HL-60/S4 treated with retinoic acid at 250 ng/mL for 4 days and 3 days (cell line): ENCODE data around the gene CRY1.
"Not testable (repeated sequence)": the region's sequence is repeated elsewhere in the genome, so short reads cannot be mapped to it uniquely, and the experiment has no call there.

ENCODE experiments used
- in situ Hi-C: fragments of 300-500 bp; cut with MboI; formaldehyde crosslinking; loops from 2 replicates; pipeline ENCODE4 v1.7.0; 2022; ENCODE audit warnings: low sequenced_read_pairs

CRY1 gene

DNA sequence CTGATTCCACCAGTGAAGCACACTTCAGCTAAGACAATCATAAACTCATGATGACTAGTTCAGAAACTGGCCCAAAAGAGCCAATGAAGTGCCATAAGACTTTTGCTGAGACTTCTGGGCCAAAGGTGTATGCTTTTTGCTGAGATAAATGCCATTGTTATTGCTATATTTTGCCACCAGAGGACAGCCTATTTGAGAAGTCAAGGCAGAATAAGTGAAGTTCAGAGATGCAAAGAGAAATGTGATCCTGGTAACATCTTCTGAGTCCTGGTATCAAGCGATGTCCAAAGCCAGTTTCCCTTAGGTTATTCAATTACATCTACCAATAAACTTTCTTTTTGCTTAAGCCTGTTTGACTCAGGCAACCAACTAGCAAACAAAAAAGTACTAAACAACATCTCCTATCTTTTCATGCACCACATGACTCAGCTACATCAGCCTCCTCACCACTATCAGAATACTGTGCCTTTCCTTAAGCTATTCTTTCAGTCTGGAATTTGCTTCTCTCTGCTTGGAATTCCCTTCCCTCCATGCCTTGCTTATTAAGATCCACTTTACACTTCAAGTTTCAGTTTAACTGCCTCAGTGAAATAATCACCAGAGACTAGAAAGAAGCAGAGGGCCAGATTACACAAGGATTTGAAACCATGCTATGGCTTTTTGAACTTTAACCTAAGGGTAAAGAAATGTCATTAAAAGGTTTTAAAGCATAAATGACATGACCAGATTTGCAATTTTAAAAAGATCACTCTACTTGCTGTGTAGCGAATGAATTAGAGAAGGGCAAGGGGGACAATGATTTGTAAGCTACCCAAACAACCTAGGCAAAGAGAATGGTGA, 14.0 kb downstream of the CRY1 start:
- in situ Hi-C loops: no loop called here

DNA sequence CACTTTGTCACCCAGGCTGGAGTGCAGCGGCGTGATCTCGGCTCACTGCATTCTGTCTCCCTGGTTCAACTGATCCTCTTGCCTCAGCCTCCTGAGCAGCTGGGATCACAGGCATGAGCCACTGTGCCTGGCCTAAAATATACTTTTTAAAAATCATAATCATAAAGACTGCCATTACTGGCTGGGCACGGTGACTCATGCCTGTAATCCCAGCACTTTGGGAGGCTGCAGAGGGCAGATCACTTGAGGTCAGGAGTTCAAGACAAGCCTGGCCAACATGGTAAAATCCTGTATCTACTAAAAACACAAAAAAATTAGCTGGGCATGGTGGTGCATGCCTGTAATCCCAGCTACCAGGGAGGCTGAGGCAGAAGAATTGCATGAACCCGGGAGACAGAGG, 20.1 kb downstream of the CRY1 start:
- in situ Hi-C loops: not testable (repeated sequence)

DNA sequence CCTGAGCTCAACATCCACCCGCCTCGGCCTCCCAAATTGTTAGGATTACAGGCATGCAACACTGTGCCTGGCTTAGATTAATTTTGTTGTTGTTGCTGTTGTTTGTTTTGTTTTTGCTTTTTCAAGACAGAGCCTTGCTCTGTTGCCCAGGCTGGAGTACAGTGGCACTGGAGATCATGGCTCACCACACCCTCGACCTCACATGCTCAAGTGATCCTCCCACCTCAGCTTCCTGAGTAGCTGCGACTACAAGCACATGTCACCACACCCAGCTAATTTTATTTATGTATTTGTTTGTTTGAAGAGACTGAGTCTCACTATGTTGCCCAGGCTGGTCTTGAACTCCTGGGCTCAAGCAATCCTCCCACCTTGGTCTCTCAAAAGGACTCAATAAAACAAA, 26.7 kb downstream of the CRY1 start:
- in situ Hi-C loops: no loop called here

DNA sequence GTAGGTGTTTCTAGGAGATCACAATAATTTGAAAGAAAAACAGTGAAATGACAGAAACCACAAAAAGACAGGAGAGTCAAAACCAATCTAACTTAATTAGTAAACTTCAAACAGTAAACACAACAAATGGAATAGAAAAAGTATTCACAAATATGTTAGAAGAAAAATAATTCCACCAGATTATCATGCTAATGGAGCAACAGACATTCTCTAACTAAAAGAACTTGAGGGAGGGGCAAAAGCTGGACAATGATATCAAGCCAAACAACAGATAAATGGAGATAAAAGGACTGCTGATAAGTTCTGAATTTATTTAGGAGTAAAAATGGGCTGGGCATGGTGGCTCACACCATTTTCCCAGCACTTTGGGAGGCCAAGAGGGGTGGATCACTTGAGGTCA, 28.7 kb downstream of the CRY1 start:
- in situ Hi-C loops: no loop called here

DNA sequence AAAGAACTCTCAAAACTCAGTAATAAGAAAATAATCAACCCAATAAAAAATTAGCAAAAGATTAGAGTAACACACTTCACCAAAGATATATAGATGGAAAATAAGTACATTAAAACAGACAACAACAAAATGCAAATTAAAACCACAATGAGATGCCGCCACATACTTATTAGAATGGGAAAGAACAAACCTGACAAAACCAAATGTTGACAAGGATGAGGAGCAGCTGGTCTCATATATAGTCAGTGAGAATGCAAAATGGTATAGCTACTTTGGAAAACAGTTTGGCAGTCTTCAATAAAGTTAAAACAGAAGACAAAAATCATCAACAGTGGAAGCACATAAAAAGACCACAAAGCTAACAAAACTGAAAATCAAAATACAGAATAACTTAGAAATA, 29.1 kb downstream of the CRY1 start:
- in situ Hi-C loops: no loop called here

DNA sequence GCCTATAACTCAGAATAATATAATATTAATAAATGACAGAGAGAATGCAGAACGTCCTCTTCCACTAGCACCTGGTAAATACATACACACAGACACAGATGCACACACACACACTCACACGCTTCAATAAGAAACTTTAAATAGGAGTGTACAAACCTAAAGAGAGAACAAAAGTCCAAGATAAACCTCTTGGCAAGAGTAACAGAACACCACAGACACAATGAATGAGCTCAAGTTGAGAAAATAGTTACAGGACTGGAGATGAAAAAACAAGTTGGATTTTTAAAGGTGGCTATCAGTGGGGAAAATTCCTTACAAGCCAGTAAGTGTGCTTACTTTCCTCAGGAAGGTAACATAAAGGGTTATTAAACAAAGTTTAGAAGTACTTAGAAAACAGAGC, 35.2 kb downstream of the CRY1 start:
- in situ Hi-C loops: no loop called here

DNA sequence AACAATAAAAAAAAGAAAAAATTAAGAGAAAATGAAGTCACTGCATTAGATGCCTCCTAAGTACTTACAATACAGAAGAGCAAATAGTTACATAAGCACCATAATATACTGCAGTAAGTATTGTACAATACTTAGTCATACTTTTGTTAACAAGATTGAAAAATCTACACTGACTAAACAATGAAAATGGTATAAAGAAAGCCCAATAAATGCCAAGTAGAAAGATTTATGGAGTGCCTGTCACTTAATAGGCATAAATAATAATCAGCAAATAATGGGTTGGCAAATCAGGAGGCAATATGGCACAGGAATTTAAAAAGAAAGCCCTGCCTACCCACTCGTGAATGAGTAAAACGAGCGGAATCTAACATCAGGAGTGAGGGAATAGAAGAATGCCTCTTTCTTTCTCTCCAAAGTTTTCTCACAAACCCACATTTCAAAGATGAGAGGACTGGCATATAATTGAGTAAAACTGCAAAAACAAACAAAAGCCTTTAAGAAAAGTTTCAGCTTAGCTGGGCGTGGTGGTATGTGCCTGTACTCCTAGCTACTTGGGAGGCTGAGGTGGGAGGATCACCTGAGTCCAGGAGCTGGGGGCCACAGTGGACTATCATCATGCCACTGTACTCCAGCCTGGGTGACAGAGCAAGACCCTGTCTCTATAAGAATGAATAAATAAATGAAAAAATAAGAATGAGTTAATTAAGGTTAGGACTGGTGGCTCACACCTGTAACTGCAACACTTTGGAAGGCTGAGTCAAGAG, 36.1 kb downstream of the CRY1 start:
- in situ Hi-C loops: no loop called here

DNA sequence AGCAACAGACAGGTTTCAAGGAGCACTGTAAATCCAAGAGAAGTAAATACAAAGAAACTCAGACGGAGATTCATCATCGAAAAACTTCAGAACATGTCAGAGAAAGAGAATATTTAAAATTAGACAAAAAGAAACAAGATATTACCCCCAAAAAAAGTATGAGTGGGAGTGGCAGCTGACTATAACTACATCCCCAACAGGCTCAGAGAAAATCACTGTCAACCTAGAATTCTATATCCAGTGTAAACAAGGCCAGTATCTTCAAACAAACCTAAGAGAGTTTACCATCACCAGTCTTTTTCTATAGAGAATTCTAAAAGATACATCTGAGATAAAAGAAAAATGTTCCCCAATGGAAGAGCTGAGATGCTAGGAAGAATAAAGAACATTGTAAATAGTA, 39.6 kb downstream of the CRY1 start:
- in situ Hi-C loops: no loop called here

DNA sequence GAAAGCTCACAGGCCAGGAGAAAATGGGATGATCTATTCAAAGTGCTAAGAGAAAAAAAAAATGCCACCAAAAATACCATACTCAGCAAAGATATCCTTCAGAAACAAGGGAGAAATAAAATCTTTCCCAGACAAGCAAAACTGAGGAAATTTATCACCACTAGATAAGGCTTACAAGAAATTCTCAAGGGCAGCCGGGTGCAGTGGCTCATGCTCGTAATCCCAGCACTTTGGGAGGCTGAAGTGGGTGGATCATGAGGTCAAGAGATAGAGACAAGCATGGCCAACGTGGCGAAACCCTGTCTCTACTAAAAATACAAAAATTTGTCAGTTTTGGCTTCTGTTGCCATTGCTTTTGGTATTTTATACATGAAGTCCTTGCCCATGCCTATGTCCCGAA, 48.2 kb downstream of the CRY1 start:
- in situ Hi-C loops: no loop called here

DNA sequence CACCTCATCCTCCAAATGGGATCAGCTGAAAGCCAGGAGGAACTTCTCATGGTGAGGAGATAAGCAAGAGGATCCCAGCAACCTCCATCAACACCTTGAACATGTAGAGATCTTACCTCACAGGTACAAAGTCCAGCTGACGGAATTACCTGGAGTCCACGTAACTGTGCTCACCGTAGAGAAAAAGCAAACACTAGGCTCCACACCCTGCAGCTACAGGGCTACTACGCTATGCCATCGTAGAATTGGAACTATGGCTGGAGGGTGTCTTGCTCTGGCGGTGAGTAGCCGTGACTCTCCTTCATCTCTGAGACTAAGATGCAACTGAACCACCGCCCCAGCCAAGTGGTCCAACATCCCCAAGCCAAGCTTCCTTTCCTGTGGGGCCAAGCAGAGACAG, 50.5 kb downstream of the CRY1 start:
- in situ Hi-C loops: no loop called here

DNA sequence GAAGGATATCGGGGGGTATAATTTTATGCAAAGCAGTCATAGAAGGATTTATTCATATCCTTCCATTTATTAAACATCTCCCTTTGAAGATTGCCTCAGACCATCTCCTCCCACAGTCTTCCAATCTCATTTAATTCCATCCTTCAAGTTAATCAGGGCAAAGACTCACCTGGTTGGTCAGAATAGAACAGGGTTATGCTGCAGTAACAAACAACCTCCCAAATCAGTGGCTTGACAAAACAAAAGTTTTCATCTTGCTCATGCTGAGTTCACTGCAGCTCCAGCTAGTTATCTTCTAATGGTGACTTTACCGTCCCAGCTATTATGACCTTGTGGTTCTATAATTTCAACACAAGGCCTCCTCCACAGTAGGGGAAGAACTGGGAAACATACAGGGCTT, 57.6 kb downstream of the CRY1 start:
- in situ Hi-C loops: no loop called here

DNA sequence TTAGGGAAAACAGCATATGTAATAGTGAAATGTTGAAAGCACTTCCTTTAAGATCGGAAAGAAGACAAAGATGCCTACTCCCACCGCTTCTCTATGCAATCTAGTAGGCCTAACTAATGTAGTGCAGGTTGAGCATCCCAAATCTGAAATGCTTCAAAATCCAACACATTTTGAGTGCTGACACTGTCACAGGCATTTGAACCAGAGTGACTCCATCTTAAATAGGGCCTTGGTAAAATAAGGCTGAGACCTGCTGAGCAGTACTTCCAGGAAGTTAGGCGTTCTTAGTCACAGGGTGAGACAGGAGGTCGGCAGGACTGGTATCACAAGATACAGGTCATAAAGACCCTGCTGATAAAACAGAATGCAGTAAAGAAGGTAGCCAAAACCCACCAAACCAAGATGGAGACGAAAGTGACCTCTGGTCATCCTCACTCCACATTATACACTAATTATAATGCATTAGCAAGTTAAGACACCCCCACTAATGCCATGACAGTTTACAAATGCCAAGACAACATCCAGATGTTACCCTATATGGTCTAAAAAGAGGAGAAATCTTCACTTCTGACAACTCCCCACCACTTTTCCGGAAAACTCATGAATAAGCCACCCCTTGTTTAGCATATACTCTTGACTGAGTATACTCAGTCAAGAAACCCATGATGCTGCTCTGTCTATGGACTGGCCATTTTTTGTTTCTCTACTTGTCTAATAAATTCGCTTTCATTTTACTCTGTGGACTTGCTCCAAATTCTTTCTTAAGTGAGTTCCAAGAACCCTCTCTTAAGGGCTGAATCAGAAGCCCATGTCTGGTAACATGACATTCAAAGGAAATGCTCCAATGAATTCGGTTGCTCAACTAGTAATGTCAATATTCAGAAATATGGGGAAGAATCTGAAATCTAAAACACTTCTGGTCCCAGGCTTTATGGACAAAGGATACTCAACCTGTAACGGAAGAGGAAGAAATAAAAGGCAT, 59.3 kb downstream of the CRY1 start:
- in situ Hi-C loops: no loop called here

DNA sequence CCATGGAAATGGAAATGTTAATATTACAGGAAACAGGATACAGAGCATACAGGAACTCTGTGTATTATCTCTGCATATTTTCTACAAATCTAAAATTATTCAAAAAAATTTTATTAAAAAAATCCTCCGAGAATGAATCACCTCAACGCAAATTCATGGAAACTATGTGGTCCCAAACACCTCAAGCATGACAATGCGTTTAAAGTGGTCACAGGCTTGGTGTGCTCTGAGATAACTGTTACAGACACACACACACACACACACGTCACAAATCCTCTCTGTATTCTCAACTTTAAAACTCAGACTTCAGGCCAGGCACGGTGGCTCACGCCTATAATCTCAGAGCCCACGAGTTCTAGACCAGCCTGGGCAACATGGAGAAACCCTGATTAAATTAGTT, 61.1 kb downstream of the CRY1 start:
- in situ Hi-C loops: no loop called here

DNA sequence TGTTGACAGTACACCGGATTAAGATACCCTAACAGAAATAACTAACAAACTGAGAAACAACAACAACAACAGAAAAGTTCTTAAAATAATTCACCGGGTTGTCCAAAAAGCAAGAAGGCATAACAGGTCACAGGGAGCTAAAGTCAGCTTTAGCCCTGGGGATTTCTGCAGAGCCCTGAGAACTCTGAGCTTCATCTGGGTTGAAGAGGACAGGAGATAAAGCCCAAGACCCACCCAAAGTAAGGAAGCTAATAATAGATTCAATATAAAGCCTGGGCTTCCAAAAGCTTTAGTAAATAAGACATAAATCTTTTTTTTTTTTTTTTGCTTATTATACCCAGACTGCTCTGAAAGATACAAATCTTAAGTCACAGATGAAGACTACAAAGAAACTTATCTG, 62.3 kb downstream of the CRY1 start:
- in situ Hi-C loops: no loop called here

DNA sequence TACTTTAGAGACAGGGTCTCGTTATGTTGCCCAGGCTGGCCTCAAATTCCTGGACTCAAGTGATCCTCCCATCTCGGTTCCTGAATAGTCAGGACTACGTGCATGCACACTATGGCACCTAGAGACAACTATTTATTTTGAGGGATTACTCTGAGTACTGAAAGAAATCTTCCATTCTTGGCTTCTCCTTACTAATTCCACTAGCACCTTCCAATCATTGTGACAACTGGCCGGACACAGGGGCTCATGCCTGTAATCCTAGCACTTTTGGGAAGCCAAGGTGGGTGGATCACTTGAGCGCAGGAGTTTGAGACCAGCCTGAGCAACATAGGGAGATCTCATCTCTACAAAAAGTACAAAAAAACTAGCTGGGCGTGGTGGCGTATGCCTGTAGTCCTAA, 64.3 kb downstream of the CRY1 start:
- in situ Hi-C loops: no loop called here

DNA sequence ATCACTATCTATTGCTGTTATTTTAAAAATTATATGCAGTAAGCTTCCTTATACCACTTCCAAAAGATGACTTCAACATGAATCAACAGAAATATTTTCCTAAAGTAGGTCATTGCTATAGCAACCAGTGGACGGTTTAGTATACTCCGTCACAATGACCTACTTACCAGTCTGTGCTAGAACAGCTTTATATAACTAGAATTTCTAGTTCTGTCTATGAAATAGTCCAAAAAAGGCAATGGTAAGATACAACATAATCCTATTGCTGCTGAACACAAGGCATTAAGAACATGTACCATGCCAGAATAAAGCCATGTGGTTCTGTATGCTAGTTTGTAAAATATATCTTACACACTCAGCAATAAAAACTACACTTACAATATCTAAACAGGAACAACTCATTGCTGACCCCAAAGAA, 65.7 kb downstream of the CRY1 start:
- in situ Hi-C loops: no loop called here

DNA sequence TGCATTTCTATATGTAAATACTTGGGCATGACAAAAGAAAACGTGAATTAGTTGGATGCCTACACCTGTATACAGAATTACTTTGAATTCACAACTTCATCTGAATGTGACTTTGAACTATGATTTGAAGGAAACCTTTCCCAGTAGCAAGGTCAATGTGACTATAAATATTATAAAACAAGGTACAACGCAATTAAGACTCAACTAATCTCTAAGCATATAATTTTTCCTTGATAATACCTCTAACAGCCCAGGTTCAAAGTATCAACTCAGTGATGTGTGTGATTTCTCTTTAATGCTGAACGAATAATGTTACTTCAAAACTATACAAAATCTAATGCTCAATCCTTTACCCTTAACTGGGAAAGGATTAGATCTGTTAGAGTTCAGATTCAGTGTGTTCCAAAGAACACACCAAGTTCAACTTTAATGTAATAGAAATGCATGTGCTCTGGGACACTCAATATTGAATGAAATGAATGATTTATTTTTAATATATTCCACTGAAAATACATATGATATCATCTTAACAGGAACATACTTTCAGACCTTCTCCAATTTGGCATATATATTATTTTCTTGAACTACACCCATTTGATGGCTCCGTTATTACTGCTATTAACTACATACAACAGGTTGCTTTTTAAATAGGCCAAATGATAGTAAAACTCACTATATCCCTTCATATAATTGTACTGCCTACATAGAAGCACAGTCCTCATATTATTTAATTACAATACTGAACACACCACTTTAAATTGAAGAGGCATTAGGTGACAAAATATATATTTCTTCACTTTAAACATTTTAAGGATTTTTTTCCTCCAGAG, 66.3 kb downstream of the CRY1 start:
- in situ Hi-C loops: no loop called here

DNA sequence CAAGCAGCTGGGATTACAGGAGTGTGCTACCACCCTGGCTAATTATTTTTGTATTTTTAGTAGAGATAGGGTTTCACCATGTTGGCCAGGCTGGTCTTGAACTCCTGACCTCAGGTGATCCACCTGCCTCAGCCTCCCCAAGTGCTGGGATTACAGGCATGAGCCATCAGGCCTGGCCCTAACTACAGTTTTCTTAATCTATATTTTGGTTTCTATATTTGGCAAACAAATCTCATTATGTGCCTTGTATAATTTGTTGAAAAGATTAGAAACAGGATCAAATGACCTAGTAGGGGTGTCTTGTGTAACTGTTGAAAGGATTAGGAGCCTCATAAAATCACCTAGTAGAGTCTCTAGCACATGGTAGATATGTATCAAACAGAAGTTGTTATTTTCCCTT, 67.0 kb downstream of the CRY1 start:
- in situ Hi-C loops: not testable (repeated sequence)

DNA sequence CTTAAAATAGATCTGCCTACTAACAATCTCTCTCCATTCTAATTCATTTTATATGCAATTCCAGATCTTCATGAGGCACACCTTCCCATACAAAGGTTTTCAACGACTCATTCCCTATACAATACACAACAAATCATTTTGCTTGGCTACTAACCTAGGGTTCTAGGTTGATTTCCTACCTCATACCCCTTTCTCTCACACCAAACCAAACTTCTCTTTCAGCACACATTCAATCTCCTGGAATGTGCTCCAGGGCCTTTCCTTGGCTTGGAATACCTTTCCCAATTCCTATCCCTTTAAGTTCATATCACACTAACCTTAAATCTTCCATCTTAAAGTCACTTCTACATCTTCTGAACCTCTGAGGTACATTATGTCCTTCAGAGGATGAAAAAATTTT, 67.7 kb downstream of the CRY1 start:
- in situ Hi-C loops: no loop called here

DNA sequence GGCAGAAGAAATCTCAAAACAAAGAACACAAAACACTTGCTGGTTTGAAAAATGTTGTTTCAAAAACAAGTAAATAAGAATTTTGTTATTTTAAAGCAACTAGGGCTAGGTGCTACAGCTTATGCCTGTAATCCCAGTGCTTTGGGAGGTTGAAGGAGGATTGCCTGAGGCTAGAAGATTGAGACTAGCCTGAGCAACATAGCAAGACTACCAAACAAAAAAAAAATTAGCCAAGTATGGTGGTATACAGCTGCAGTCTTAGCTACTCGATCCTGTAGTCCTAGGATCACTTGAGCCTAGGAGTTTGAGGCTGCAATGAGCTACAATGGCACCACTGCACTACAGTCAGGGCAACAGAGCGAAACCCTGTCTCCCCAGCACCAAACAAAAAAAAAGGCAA, 73.8 kb downstream of the CRY1 start:
- in situ Hi-C loops: no loop called here
